GM08714 (cell line): Measurements from ENCODE around the gene GOLGA6A.
A peak's percentile ranks its signal among the peaks of the same experiment; 100 is the strongest.
"Not testable (repeated sequence)": the region's sequence is repeated elsewhere in the genome, so short reads cannot be mapped to it uniquely, and the experiment has no call there.

Source experiments
- H3K4me3 ChIP-seq: fragments of 200-500 bp; sonication (Bioruptor generic); 2 replicates; pipeline ENCODE4 v1.5.1; 2014; ENCODE audit warnings: mild to moderate bottlenecking, low read length, inconsistent platforms
- ZNF274 ChIP-seq: IDR thresholded peaks from 2 replicates; pipeline ENCODE4 v1.6.1; 2012; ENCODE audit warnings: mild to moderate bottlenecking, low read depth, low read length

GOLGA6A gene

DNA sequence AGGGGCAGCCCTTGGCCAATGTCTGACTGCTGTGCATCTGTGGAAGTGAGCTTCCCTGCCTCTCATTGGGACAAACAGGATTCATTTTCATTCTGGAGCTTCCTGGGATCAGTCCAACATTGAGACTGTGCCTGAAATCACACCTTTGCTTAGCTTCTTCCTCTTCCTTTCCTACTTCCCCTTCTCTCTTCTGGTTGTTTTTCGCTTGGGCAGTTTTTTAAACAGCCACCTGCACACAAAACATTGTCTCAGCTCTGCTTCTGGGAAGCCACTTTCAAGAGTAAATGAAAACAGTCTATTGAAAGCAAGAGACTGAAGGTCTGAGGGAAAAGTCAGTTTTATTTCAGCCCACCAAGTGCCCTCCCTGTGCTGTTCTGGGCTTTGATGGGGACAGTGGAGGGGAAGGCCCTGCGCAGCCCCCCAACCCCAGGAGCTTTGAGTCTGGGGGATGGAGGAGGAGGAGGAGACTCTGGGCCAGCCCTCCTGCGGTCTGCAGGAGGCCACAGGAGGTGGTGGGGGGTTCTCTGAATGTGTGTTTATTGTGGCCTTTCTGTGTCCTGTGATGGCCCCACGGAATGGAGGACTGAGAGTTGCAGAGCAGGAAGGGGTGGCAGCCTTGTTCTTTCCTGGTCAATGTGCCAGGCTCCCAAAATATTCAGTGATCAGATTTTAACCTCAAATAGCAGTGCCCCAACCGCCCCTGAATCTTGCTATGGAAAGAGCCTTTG is 40.2 kb upstream of the GOLGA6A start:
- no peak overlapping the region; the same call in 1 of the 2 replicates for H3K4me3 ChIP-seq

DNA sequence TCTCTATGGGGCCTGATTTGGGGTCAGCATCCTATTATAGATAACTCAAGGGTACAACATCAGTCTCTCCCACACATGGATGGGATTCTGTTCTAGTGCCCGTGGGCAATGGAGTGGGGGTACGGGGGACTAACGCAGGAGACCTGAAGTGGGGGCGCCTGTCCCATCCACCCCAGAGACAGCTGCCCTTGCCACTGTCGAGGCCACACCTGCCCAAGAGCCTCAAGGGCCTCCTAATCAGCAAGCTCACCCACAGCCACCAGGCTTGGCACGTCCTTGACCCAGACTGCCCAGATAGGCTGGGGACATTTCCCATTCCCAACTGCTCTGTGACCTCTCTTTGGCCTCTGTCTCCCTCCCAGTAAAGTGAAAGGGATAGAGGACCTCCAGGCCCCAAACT is 39.5 kb upstream of the GOLGA6A start:
- TF ChIP-seq ZNF274 = no peak

More for the DNA sequence above, 40.2 kb upstream of the GOLGA6A start:
- TF ChIP-seq ZNF274 = no peak

DNA sequence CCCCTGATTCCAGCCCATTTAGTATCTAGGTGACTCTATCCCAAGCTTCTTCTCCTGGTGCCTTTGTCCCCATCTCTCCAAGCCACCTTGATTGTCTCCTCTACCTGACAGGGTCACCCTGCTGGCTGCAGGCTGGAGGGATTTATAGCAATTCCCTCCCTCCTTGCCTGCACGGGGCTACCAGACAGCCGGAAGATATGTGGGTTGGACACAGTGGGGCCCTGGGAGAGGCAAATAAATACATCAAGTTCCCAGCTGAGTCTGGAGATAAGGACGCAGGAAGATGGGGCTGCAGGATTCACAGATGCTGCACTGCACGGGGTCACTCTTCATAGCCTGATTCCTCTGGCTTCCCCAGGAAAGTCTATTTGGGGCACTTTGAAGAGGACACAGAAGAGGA is 38.7 kb upstream of the GOLGA6A start:
- no peak for TF ChIP-seq ZNF274

More for the DNA sequence above, 39.5 kb upstream of the GOLGA6A start:
- H3K4me3 ChIP-seq = no peak overlapping the region

DNA sequence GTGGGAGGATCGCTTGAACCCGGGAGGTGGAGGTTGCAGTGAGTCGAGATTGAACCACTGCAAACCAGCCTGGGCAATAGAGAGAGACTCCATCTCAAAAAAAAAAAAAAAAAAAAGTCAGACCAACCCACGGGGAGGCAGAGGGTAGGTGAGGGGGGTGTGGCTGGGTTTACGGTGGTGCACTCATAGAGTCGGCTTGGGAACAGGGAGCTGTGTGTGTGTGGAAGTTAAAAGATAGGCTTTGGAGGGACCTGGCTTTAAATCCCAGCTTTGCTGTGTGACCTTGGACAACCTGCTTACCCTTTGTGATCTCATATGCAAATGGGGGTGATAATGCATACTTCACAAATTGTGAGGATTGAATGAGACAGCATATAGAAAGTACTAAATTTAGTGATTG is 38.1 kb upstream of the GOLGA6A start:
- TF ChIP-seq ZNF274 = no peak
- H3K4me3 ChIP-seq = no peak overlapping the region

More for the DNA sequence above, 38.7 kb upstream of the GOLGA6A start:
- no peak overlapping the region for H3K4me3 ChIP-seq

DNA sequence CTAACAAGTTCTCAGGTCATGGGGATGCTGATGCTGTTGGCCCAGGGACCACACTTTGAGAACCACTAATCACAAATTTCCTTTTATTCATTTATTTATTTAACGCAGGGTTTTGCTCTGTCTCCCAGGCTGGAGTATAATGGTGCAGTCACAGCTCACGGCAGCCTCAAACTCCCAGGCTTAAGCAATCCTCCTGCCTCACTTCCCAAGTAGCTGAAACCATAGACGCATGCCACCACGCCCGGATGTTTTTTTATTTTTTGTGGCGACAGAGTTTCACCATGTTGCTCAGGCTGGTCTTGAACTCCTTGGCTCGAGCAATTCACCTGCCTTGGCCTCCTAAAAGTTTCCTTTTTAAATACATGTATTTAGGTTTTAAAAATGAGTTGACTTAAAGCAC is 27.4 kb upstream of the GOLGA6A start:
- no peak overlapping the region for H3K4me3 ChIP-seq
- TF ChIP-seq ZNF274 = no peak

DNA sequence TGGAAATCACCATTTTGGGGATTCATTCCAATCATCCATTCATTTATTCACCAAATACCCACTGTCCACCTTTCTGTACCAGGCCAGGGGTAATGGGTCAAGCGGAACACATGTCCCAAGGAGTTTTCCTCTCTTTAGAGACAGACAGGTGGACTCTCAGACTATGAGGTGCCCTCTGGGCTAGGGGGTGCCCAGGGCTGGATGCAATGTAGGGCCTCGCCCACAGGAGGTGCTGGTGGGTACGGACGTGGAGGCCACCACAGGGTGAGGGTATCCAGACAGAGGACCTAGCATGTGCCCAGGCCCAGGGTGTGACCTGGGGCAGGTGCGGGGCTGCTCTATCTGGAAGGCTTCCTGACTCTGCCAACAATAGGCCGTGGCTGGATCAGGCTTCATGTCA is 26.3 kb upstream of the GOLGA6A start:
- not testable (repeated sequence) for H3K4me3 ChIP-seq

DNA sequence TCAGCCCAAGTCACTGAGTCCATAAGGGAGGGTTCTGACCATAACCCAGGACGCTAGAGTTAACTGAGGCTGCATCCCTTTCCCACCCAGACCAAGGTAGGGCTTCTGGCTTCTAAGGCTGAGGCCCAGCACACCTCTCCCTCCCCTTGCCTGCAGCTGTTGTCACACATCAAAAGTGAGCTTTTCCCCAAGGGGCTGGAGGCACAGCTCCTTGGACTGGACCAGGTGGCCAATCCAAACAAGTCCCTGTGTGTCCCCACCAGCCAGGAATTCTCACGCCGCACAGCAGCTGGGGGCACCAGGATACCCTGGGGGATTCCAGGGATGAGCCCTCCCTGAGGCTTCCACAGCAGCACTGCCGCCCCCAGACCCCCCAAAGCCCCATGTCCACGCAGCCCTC is 25.8 kb upstream of the GOLGA6A start:
- no peak for TF ChIP-seq ZNF274
- H3K4me3 ChIP-seq = no peak overlapping the region

DNA sequence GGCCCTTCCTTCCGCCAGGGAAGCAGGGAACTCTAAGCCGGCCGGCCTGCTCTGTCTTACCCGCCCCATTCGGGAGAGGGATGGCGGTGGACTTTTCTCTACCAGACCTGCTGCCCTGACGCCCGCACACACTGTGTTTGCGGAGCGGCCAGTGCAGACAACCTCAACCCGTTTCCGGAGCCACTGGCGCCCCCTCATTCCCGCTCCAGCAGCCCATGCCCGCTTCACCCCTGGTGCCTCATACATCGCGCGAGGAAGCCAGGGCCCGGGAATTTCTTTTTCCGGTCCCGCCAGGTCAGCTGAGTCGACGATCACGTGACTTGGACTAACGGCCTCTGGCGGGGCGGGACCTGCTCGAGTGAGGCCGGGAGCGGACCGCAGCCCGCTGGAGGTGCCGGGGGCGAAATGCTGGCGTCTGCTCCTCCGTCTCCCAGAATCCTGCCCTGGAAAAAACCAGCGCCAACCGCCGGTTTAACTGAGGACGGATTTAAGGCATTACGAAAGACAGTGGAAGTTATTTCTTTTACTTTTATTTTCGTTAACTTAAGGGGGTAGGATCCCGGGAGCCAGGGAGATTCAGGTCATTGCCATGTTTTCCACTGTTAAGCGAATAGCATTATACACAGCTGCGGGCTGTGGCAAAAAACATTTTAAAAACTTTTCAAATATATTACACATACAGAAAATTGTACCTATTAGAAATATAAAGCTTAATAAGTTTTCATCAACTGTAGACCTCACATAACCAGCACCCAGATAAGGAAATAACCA is 17.8 kb upstream of the GOLGA6A start:
- peak overlapping the region; percentile 24; the same call in 1 of the 2 replicates for H3K4me3 ChIP-seq

DNA sequence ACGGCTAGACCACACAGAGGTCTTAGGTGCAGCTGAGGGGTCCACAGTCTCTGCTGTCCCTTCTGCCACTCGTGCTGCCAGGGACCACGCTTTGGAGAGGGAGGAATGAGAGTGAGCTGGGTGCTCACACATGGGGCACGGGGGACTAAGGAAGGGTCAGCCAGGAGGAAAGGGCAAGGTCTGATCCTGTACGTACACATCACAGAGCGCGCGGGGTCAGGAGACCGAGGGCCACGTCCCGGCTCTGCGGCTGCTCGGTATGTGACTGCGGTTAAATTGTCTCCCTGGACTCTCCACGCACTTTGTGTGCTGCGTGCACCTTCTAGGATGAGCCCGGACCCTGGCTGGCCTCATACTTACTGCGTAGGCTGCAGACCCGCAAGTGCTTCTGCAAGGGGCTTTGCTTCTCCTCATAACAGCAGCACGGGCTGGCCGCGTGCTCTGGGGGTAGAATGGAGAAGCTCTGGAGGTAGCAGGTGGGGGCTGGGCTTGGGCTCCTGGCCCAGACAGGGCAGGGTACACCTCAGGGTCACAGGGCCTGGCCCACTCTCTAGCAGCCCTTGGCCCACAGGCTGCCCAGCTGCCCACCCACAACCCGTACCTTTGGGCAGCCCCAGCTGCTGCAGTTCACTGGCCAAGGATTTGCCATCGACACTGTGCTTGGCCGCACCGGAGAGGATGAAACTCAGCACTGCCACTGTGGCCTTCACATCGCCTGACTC is 14.6 kb upstream of the GOLGA6A start:
- not testable (repeated sequence) for H3K4me3 ChIP-seq

DNA sequence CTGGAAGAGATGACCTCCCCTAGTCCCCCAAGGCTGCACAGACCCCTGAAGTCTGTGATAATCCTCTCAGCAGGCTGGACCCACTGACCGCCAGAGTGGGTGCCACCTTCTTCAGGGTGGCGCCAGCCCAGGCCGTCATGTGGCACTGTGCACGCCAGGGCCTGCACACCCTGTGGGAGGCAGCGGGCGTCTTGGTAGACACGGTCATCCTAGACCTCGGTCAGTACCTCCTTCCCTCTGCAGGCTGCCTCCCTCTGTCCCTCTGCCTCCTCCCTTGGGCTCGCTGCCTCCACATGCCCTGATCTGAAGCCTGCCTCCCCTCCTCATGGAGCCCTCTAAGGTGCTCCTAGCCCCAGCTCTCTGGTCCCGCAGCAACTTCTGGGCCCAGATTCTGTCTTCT is 13.3 kb upstream of the GOLGA6A start:
- not testable (repeated sequence) for H3K4me3 ChIP-seq

DNA sequence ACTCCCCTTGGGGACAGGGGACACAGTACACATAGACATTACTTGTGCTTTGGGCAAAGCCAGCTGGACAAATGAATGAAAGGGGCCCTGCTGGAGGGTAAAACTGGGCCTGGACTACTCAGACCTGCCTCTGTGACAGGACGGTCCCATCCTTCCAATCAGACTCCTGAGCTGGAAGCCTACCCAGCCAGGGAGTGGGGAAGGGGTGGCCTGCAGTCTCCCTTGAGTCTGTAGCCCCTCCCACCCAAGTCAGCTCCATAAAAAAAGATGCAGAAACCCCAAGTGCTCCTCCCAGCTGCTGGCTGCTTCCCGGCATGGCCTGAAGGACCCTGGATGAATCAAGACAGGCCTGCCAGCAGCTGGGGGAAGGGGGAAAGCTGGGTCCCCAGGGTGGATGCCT is 12.2 kb upstream of the GOLGA6A start:
- H3K4me3 ChIP-seq = not testable (repeated sequence)

DNA sequence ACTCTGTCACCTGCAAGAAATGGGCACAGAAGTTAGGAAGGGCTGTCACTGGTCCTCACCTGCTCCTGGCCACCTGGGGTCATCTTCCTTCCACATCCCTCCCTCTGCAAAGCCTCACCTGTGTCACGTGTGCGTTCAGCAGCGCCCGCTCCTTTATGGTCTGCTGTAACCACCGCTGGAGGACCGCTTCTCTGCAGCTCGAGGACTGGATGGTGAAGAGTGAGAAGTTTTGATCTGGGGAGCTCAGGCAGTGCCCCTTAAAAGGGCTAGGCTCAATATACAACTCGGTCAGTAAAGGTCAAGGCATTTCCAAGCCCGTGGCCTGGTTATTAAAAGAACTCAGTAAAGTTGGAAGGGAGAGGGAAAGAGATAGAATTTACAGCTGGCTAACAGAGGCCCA is 6.6 kb downstream of the GOLGA6A start:
- H3K4me3 ChIP-seq = not testable (repeated sequence)

DNA sequence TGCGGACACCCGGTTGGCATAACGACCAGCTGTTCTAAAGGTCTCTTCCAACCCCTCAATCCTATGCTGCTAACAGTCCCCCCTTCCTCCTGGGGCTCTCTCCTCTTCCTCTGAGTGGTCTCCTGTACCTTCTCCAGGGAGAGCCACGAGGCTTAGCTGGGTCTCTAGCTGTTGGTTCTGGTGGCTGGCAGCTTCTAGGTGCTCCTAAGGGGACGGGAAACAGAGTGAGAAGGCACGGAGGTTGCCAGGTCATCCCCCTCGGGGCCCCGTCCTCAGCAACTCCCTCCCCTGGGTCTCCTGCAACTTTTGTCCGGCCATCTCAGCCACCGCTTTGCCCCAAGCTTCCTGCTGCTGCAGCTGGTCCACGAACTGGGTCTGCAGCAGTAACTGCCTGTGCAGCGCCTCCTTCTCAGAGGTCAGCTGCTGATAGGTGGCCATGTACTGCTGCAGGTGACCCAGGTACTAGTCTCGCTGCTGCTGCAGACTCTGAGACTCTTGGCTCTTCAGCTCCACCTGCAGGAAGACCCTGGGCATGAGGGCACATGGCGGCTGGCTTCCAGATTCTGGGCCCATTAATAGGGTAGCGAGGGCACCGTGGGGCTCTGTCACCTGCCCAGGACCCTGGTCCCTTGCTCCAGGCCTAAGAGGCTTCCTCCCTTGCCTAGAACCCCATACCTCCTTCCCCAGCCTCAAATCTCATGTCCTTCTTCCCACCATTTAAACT is 9.6 kb downstream of the GOLGA6A start:
- H3K4me3 ChIP-seq = not testable (repeated sequence)

DNA sequence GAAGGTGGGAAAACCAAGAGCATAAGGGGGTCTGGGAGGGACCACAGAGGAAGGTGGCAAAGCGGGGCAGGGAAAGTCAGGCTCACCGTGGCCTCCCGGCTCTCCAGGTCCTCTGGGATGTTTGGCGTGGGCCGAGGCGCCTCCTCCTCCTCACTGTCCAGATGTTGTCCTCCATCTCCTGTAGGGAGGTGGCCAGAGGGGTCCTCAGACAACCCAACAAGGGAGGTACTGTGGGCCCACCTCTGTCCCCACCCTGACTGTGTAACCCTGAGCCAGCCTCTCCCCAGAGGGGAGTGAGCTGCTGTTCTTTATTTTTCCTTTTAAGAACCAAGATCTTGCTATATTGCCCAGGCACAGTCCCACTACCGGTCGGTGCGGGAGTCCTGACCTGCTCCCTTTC is 10.2 kb downstream of the GOLGA6A start:
- not testable (repeated sequence) for H3K4me3 ChIP-seq

DNA sequence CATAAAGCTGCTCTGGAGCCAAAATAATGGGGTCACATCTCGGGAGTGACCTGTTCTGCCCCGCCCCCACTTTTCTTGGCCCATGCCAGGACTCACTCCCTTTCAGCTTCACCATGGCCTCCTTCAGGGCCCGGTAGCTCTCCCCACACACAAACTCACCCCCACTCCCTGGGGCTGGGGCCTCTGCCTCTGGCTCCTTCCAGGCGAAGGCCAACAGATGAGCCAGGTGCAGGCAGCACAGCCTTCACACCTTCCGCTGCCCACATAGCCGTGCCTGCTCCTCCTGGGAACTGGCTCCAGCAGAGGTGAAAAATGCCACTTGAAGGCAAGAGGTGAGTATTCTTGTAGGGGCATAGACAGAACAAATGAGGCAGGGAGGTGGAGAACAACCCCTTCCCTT is 10.7 kb downstream of the GOLGA6A start:
- not testable (repeated sequence) for H3K4me3 ChIP-seq

DNA sequence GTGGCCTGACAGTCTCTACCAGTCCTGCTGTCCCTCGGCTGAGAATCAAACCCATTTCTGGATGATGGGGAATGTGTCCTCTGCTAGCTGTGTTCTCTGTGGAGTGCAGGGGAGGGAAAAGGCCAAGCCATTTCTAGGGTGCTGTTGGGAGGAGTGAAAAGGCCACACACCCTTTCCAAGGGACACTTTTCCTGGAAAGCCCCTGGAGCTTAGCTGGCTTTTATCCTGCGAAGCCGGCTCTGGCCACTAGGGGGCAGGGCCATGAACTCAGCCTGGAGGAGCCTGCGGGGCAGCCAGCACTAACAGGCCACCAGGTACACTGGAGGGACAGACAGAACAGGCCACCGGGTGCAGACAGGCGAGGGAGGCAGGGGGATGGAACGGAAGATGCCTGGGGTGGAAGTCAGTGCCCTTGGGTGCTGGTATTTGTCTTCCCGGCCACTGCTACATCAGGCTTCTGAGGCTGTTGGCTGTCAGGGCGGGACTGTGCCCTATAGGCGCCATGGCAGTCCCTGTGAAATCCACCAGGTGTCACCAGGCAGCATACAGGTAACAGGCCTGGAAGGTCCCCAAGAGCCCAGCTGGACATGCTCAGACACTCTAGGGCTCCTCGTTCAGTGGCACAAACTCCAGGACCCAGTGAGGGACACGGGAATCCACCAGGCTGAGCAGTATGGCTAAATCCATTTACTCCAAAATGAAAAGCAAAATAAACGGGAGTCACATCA is 16.5 kb downstream of the GOLGA6A start:
- not testable (repeated sequence) for H3K4me3 ChIP-seq

DNA sequence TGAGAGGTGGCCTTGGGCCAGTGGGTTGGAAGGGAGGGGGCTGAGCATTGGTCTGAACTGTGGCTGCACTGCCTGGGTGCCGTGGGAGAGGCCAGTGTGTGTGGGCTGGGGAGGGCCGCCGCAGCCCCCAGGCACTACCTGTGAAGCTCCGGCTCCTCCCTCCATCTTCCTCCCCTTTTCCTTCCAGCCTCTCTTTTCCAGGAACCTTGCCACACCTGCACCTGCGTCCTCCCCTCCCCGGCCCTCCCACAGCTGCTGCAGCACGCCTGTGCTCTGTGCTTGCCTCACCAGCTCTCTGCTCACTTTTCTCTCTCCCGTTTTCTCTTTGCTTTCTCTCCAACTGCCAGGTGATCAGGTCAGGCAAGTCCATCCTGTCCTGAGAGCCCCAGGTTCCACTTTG is 17.5 kb downstream of the GOLGA6A start:
- not testable (repeated sequence) for H3K4me3 ChIP-seq

DNA sequence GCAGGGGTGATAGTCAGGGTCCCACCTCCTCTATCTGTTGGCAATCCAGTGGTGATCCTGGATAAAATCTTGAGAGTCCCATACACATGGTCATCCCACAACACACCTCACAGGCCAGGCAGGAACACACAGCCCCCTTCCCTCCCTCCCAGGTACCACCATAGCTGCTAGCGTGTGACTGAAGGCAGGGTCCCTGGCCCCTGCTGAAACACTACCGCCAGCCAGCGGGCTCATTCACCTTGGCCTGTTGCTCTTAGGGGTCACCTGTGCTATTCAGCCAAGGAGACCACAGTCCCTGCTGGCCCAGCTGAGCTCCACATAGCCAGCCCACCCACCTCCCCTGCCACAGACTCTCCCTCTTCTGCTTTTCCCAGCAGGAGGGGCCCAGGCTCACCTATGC is 18.2 kb downstream of the GOLGA6A start:
- not testable (repeated sequence) for H3K4me3 ChIP-seq

DNA sequence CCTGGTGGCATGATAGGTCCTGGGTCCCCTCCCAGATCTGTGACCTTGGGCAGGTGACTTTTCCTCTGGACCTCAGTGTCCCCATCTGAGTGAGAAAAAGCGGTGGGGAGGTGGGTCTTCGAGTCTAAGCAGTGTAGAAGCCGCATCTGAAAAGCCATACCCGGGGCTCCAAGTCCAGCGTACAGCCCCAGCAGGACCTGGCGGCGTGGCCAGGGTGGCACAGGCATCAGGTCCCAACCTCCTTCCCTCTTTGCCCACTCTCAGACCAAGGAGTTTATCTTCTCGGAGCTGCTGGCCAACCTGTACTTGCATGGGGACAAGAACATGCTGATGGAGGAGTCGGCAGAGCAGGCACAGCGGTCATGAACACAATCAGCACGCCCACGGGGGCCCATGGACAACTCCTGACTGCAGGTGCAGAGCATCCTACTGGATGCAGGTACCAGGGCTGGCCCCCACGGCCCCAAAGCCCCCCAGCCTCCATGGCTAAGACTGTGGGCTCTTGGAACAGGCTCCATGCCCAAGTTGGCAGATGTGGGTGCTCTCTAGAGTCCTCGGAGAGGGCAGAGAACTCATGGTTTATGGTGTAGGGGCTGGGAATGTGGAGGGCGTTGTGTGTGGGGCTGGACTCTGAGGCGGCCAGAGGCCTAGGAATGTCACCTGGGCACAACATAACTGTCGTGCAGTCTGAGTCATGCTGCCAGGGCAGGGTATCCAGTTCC is 18.8 kb downstream of the GOLGA6A start:
- H3K4me3 ChIP-seq = not testable (repeated sequence)
